NCI-H187 (cell line): ENCODE measurements around the gene ZAR1L.

ENCODE experiments used
- DNase-seq, 2 experiments: peaks; one replicate each; lab custom pipeline; 2025; lab: John Stamatoyannopoulos, UW

ZAR1L gene

DNA sequence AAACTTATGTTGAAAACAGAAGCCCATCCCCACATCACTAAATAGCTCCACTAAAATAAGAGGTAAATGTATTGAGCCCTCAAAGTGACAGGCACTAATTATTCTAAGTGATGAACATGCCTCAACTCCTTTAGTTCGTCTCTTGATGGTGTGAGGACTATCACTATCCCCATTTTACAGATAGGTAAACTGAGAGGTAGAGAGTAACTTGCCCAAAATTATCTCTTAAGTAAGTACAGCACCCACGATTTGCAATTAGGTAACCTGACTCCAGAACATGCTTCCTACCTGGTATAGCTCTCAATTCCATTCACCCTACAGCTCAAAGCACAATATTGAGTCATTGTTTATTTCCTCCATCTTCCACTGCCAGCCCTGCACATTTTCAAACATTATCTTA is 12.7 kb downstream of the ZAR1L start:
- no peak for DNase-seq

DNA sequence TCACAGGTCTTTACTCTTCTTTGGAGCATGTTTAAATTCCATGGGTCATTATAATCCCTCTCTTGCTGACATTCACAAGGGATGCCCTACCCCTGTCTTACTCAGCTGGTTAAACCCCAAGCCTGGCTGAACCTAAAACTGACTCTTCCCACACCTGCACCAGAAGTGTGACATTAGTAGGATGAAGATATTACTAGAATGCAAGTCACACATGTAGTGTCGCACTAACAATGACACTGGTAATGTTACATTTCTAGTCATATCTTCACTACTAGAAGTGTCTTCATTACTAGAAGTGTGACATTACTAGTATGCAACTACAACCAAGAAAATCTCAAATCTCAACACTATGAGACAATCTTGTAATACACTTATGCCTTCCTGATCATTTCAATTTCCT is 14.2 kb downstream of the ZAR1L start:
- no peak for DNase-seq

DNA sequence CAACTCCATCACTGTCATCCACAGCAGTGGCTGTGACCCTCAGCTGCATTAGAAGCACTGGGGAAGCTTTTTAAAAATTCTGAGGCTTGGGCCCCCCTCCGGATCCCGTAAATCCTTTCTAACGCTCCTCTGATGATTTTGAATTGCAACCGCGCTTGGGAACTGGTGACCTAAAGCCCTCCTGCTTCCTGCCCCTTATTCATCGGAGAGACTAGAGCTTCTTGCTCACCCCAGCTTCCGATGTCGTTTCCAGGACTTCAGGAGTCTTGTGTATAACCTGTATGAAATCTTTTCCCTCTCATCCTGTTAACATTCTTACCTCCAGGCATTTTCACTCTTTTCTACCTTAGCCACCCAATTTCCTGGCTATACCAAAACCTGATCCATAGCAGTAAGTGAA is 14.8 kb downstream of the ZAR1L start:
- DNase-seq = no peak

DNA sequence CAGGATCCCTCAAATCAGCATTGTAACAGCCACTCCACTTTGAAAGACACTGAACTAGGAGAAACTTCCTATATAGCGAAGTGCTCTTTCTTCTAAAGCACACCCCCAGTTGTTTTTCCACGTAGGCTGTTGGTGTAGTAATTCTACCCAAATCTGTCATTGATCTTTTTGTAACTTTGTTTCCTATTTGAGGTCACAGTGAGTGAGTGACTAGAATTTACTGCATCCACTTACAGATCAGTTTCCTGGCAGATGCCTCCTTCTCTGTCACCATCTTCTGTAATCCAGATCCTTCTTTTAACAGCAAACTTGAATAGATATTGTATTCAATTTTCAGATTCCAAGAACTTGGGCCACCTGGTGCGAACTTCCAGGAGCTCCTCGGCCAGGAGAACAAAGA is 15.3 kb downstream of the ZAR1L start:
- DNase-seq = no peak

DNA sequence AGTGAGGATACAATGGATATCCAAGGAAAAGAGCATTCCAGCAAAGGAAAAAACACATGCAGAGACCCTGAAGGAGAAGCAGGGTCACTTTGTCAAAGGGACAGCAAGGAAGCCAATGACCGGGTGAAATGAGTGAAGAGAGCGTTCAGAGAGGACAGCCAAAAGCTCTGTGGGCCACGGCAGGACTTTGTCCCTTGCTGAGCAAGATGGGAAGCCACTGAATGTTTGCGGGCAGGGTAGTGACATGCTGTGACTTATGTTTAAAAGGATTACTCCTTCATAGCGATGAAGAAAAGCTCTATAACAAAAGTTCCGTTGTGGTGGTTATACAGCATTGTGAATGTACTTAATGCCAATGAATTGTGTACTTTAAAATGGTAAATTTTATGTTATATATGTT is 16.5 kb downstream of the ZAR1L start:
- no peak for DNase-seq

DNA sequence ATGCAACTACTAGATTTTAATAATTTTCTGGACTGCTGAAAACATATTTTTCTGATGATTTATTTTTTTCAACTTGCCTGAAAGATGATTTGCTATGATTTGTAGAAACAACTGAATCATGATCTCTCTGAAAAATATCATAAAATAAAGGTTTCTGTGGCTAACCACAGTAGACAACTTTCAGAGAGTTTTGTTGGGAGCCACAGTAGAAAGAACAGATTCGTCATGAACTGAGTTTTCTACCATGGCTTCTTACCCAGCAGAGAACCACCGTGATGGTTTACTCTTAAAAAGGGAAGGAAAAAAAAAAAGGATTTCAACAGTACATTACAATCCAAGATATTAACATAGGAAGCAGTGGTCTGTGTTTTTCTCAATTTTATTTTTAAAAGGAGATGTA is 18.0 kb downstream of the ZAR1L start:
- no peak for DNase-seq

DNA sequence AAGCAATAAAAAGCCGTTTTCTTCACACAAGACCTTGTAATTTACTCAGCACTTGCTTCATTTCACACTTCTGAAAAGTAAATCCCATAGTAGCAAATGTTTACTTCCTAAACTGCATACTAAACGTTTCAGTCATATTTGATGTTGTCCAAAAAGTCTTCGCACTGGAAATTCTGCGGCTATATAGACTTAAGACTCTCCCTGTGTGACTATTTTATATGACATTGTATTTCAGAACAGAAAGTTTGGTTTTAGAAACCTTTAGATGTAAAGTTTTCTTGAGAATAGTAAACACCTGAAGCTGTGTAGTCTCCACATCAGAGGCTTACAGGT is 29.6 kb downstream of the ZAR1L start:
- no peak for DNase-seq

DNA sequence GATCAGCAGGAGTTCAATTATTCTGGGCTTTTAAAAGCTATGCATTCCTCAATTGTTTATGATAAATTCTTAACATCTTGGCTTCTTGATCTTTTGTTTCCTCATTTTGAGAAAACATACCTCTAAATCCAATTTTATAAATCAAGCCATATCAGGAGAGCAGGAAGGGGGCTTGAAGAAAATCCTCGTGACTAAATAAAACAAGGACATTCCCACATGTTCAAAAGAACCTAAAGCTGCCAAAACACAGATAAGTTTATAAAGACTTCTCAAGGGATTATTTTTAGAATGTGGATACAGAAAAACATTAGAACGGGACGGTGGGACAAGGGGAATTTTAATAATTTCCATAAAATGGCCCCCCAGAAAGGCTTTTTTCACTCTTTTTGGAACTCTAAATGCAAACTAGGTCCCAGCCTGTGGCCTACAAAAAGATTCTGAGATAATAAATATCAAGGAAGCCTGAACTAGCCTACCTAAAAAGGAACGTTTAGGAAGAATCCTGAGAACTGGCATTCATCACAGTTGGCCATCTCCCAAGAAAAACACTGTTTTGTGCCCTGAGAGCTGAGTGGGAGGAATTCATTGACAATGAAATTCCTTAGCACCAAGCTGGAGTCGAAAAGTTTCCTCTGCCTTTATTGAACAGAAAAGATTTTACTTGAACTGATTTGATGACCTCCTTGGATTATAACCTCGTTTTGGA is 30.1 kb downstream of the ZAR1L start:
- no peak for DNase-seq

DNA sequence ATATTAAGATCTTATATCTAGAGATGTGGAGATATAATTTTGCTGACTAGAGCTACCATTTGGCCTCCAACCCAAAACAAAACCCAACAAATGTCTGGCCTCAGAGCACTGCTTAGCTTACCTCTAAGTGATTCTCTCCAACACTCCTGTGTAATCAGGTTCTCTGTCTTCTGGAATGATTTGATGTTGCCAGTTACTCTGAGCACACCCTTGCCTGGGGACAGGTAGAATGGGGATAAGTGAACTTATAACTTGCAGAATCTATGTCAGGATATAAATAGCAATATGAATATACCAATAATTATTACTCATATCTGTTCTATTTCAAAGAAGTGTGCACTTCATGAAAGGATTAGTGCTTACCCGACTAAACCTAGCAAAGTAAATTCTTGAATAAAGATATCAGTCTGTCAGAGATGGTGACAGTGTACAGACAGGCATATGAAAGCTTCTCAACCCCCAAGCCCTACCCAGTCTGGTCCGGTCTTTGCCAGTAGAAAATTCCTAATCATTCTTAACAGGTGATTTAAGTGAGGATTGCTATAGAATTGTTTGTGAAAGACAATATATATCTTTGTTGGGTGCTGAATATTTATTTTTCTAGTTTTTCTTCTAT is 33.0 kb downstream of the ZAR1L start:
- DNase-seq = no peak

DNA sequence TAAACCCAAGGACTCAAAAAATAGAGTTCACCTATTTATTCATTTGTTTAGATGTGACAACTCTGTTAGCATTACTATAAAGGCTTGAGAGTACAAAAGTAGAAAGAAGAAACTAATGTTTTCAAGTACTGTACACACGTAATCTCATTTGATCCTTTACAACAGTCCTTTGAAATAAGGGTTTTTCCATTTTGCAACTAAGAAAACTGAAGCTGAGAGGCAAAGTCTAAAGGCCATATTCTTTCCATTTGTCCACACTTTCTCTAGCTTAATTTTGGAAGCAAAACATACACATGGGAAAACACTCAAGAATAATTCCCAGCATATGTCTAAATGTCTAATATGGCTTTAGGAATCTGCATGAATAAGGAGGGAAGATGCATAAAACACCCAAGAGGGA is 34.1 kb downstream of the ZAR1L start:
- DNase-seq = no peak

DNA sequence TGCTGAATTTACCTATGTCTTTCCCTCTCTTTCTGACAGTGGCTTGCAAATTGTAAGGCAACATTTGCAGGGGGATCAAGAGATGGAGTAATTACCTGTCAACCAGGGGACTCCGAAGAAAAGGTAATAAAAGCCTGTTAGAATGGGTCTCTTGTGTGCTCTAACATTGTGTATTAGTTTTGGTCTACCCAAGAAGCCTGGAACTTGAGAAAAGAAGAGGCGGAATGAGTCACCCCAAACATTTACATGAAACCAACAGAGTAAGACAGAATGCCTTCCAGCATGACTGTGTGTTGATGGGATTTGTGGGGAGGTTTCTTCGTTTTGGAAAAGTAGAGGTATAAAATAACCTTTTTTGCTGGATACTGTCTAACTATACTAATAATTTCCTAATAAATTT is 36.7 kb downstream of the ZAR1L start:
- no peak for DNase-seq

DNA sequence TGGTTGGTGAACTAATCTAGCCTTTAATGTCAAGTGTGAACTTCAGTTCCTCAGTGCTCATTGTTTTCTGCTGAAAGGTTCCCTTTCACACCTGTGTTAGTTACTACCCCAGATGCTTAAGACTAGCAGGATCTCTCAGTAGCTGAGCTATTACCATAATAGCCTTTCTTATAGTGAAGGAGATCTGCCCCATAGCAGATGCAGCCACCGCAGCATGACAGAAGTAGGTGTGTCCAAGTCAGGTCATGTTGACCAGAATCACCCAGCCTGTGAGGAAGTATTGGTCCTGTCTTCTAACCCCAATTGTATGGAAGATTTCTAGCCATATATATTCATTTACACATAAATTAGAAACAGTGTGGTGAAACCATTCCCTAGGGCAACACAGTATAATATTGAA is 37.3 kb downstream of the ZAR1L start:
- DNase-seq = no peak

DNA sequence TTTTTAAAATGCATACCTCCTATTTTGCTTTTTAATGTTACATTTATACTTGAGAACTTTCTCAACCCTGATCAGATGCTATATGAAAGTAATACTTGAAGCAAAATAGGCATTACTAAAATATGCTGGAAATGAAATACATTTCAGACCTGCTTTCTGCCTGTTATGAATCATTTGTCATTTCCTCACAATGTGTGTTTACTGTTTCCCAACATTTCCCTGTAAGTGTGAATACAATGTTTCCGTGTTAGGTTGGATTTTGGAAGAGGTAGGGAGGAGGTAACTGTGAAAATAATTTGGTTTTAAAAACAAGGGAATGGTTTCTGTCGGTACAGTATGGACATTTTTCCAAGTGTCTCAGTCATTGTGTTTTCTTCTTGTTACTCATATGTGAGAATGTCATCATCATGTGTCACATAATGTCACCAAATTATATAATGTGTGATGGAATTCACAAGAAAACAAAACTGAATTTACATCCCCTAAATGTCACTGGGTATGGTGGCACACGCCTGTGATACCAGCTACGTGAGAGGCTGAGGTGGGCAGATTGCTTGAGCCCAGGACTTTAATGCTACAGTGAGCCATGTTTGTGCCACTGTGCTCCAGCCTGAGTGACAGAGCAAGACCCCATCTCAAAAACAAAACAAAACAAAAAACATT is 43.0 kb downstream of the ZAR1L start:
- no peak for DNase-seq

DNA sequence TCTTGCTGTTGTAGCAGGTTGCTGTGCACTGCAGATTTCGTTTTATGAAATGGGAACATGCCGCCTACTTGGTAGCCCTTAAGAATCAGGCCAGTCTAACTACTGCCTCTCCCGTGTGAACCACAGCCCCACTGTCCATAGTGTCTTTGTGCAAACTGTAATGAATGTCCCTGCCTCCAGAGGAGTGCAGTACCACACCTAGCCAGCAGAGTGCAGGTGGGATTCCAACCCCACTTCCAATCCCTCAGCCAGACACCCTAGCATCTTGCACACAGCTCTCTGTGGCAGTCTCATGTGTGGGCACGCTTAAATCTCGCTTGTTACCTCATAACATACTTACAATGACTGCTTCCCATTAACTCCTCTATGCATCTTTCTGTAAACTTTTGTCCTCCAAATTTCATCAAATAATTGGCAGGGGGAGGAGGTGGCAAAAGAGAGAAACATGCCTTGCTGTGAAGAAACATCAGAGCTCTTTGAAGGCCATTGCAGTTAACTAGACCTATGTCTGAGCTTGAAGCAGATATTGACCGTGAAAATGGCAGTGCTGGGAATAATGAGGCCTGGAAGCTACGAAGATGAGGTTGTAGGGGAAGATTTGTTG is 47.2 kb downstream of the ZAR1L start:
- peak in 1 of 2 experiments; percentile 2 for DNase-seq

DNA sequence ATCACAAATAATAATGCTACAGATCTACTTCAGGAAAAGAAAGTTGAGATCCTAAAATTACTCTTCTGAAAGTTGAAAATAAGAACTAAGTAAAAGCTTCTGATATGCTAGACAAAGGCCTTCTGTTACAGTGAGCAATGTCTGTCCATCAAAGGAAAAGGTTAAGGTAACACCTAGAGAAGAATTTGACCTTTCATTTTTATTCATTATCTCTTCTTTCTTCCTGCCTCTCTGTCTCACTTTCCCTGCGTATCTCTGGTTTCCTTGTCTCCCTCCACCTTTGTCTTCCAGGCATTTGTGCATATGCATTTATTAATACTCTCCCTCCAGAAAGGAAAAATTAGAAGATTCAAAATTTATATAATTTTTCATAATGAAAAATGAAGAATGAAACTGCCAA is 49.0 kb downstream of the ZAR1L start:
- no peak for DNase-seq

DNA sequence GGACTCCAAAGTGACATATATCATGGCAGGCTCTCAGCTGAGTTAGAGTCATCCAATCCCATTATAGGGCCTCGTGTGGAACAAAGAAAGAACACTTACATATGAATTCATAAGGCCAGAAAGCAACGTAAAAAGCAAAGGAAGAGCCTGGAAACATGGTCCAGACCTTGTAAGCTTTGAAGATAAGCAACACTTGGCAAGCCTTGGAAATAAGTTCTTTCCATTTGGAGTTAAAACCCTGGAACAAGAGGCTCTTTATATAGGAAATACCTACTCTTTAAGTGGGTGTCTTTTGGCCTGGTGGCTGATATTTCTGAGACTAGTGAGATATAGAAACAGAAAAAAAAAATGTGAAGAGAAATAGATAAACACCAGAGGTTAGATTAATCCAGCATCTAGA is 49.4 kb downstream of the ZAR1L start:
- no peak for DNase-seq

DNA sequence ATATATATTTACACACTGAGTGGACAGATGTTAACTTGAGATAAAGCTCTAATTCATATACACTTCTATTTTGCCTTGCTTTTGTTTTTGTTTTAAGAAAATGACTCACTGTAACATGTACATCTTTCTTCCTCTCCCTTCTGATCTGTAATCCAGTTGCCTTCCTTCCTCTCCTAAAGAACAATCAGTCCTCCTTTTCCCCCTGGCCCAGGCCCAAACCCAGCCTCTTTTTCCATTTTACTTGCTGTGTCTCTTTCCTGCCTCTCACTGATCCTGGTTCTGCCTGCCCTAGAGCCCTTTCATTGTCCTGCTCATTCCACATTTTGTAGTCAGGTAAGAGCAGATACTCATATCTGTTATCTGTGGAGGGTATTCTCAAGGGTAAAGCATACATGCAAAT is 50.8 kb downstream of the ZAR1L start:
- DNase-seq = no peak

DNA sequence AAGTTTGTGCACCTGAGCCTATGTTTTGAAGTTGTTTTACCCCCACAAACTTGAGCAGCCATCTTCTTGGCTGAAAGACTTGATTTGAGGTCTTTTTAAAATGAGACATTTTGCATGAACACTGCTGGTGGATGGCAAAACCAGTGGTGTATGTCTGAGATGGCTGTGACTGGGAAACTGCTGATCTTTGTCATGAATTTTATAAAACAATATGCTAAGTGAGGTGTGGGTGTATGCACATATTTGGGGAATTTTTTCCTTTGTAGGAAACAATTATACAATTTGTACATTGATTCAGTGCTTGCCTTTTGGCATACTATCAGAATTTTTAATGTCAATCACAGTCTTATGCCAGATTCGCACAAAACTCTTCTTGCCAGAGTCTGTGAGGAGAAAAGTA is 52.5 kb downstream of the ZAR1L start:
- no peak for DNase-seq

DNA sequence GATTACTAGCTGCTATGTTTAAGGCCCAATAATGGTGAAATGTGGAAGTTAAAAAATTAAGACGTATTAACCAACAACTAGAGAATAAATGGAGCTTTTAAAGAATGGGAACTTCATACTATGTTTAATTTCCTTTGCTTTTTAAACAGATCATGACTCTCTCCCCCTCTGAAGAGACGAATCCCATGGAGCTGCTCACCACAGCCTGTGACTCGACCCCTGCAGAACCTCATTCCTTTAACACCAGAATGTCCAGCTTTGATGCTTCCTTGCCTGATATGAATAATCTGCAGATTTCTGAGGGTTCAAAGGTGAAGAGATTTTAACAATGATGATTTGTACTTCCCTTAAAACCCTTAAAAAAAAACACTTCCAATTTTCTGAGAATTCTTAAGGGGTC is 53.0 kb downstream of the ZAR1L start:
- DNase-seq = no peak

DNA sequence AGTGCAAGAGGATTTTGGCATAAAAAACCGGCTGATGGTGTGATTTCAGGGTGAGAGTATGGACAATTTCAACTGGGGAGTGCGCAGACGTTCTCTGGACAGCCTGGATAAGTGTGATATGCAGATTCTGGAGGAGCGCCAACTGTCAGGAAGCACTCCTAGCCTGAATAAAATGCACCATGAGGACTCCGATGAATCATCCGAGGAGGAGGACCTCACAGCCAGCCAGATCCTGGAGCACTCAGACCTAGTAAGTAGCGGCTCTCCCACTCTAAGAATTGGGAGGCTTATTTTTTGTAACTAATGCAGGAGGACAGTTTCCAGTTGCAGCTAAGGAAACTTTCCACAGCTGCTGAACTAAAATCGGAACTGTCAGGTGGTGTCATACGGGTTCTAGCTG is 53.6 kb downstream of the ZAR1L start:
- DNase-seq = no peak

DNA sequence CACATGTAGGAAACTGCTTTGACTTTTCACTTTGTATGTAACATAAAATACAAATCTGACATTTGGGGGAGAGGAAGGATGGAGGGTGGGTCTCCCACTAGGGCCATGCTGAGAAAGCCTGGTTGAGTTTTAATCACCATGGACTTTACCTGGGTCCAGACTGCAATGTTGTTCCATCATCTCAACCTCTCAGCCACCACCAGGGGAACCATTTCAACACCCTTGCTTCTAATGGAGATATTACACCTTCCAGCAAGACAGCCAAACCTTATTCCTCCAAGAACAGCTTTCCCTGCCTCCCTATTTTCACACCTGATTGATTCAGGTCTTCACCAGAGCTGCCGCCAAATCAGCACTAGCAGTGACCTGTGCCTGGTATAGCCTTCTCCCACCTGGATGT is 56.0 kb downstream of the ZAR1L start:
- no peak for DNase-seq

DNA sequence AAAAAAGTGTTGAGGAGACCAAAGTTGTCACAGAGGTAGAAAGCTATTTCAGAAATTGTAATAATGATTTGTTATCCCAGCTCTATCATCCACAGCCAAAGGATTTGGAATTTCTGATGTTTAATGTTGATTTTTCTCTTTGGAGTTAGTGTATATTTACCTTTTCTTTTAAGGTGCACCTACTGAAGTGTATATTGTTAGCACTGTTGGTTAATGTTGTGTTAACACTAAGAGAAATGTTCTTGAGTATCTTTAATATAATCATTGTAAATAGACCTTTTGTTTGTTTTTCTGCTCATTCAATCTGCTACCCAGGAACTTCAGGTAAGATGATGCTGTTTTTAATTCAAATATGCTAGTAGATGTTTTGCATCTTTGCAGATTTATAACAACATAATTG is 57.5 kb downstream of the ZAR1L start:
- DNase-seq = no peak

DNA sequence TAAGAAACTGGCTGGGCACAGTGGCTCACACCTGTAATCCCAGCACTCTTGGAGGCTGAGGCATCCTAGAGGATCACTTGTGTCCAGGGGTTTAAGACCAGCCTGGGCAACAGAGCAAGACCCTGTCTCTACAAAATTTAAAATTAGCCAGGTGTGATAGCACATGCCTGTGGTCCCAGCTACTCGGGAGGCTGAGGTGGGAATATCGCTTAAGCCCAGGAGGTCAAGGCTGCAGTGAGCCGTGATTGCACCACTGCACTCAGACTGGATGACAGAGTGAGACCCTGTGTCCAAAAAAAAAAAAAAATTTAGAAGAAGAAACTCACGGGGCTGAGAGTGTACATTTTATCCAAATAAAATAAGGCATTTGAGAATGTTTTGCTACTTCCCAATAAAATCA is 58.9 kb downstream of the ZAR1L start:
- DNase-seq = no peak

DNA sequence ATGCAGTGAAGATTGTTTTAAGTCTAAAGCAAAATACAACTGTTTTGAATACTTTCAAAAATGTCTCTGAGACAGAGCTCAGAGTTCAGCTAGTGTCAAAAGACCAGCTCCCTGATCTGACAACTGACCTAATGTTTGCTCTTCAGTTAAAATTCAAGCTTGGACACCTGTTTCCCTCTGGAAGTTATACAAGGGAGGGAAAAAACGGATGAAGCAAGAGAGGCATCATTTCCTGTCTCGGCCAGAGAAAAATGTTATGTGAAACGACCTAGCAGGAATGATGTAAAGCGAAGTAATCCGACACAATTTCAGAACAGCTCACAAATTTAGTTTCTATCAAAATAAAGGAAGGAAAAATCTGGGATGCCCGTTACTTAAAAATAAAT is 59.4 kb downstream of the ZAR1L start:
- DNase-seq = no peak
